ENCODE data around the gene EDDM13.
"Not testable (repeated sequence)": the region's sequence is repeated elsewhere in the genome, so short reads cannot be mapped to it uniquely, and the experiment has no call there.

- not testable (repeated sequence) for TF ChIP-seq POLR2A, CTCF, POLR2AphosphoS5 (IDR thresholded peaks at IDR 0.05)
These were observed 66.5 kb downstream of the EDDM13 start for GRCh38 chr19:56339031-56339430.
